Keratinocyte (primary cell): ENCODE data around the gene ASTN2. TPM values are rescaled to one million over a fixed set of nuclear protein-coding genes. Genes with fewer than 3 reads are reported as not detected.

Experiments
- DNase-seq: peaks from one replicate; pipeline ENCODE4 v3.0.0-alpha.2; 2011; ENCODE audit warnings: low read depth, missing footprints, low spot score
- FAIRE-seq: peaks from 2 replicates; lab custom pipeline; 2011; peaks lifted over from hg19 to GRCh38; lab: Jason Lieb, UNC
- H2AFZ ChIP-seq: 2 replicates; pipeline ENCODE4 v1.6.0; 2012; ENCODE audit warnings: low read length, control low read depth, inconsistent platforms; ENCODE audit not compliant: control insufficient read depth
- H3K27ac ChIP-seq: 2 replicates; pipeline ENCODE4 v1.5.1; 2011; ENCODE audit warnings: low read length; ENCODE audit not compliant: control insufficient read depth, insufficient read depth
- H3K27me3 ChIP-seq: 3 replicates; pipeline ENCODE4 v1.6.0; 2011; ENCODE audit warnings: low read length; ENCODE audit not compliant: control insufficient read depth, insufficient read depth; ENCODE audit errors: extremely low read depth
- H3K36me3 ChIP-seq, 2 experiments: 2 replicates in 1 of 2; 3 replicates in 1 of 2; pipeline ENCODE4 v1.5.1; 2011; ENCODE audit warnings: low read length in 2 of 2, mild to moderate bottlenecking in 1 of 2; ENCODE audit not compliant: control insufficient read depth in 2 of 2, insufficient read depth in 2 of 2; ENCODE audit errors: extremely low read depth in 1 of 2
- H3K4me1 ChIP-seq: 3 replicates; pipeline ENCODE4 v1.5.1; 2011; ENCODE audit warnings: low read length; ENCODE audit not compliant: control insufficient read depth, insufficient read depth; ENCODE audit errors: extremely low read depth
- H3K4me2 ChIP-seq: 3 replicates; pipeline ENCODE4 v1.6.0; 2011; ENCODE audit warnings: low read depth, low read length; ENCODE audit not compliant: control insufficient read depth, insufficient read depth; ENCODE audit errors: extremely low read depth
- H3K4me3 ChIP-seq, 3 experiments: fragments of 200-600 bp in 1 of 3; sonication (generic) in 1 of 3; 2 replicates in 2 of 3; 3 replicates in 1 of 3; pipeline ENCODE4 v1.5.1; 2011 to 2016; ENCODE audit warnings: low read length in 3 of 3, mild to moderate bottlenecking in 3 of 3, control low read depth in 2 of 3, inconsistent platforms in 1 of 3, low read depth in 1 of 3, mixed read lengths in 1 of 3, mixed run types in 1 of 3, moderate library complexity in 1 of 3; ENCODE audit not compliant: control insufficient read depth in 2 of 3, insufficient read depth in 2 of 3; ENCODE audit errors: extremely low read depth in 1 of 3
- H3K79me2 ChIP-seq: 2 replicates; pipeline ENCODE4 v1.6.0; 2012; ENCODE audit warnings: low read length; ENCODE audit not compliant: control insufficient read depth, insufficient read depth
- H3K9ac ChIP-seq: 3 replicates; pipeline ENCODE4 v1.6.0; 2011; ENCODE audit warnings: low read length; ENCODE audit not compliant: control insufficient read depth, insufficient read depth; ENCODE audit errors: extremely low read depth
- H3K9me1 ChIP-seq: 3 replicates; pipeline ENCODE4 v1.6.0; 2011; ENCODE audit warnings: low read length; ENCODE audit not compliant: control insufficient read depth, insufficient read depth; ENCODE audit errors: extremely low read depth
- H3K9me3 ChIP-seq: 2 replicates; pipeline ENCODE4 v1.5.1; 2012; ENCODE audit warnings: low read depth, low read length; ENCODE audit not compliant: control insufficient read depth
- H4K20me1 ChIP-seq: 3 replicates; pipeline ENCODE4 v1.6.0; 2011; ENCODE audit warnings: low read length; ENCODE audit not compliant: control insufficient read depth, insufficient read depth; ENCODE audit errors: extremely low read depth
- EZH2 ChIP-seq: IDR thresholded peaks from one replicate; pipeline ENCODE4 v1.6.1; 2012; ENCODE audit warnings: inconsistent platforms, mild to moderate bottlenecking, low read length, moderate library complexity
- dilution Hi-C: fragments of 300-500 bp; cut with MboI; formaldehyde crosslinking; loops from one replicate; pipeline ENCODE4 v1.7.0; 2020; ENCODE audit warnings: low sequenced_read_pairs; ENCODE audit not compliant: extremely low pct_ligation_motif_present
- polyA plus RNA-seq, 5 experiments: library from polyadenylated mRNA; depleted of rRNA in 3 of 5; stranded (reverse) in 3 of 5; stranded (forward) in 1 of 5; unstranded in 1 of 5; fragments of >200 nt; gene quantifications; 1 replicate in 1 of 5; 2 replicates in 3 of 5; 3 replicates in 1 of 5; pipeline versions ENCODE4 v1.2.1 to v1.2.3, GENCODE V29; 2011 to 2012; ENCODE audit warnings: missing spikeins in 2 of 5, low read depth in 1 of 5, low replicate concordance in 1 of 5
- TF ChIP-seq, protein P1 (sequence below), 3 experiments: IDR thresholded peaks in 1 of 3; conservative IDR thresholded peaks in 1 of 3; optimal IDR thresholded peaks in 1 of 3; 2 replicates in 2 of 3; 3 replicates in 1 of 3; pipeline versions ENCODE3 to v1.5.1; 2011; ENCODE audit warnings: low read length in 3 of 3, mild to moderate bottlenecking in 3 of 3, moderate library complexity in 2 of 3, control low read depth in 1 of 3, inconsistent platforms in 1 of 3; ENCODE audit not compliant: insufficient read depth in 2 of 3; ENCODE audit errors: extremely low read depth in 1 of 3

The ASTN2 gene
- polyA plus RNA-seq, 1 donor (not counting 4 experiments of a cell fraction or from before 2014, with no cell fraction given), result 0.31 TPM

- H3K9me3 ChIP-seq, result no peaks in the 10 kb centered on the region
- H4K20me1 ChIP-seq, result no peaks in the 10 kb centered on the region
- H3K79me2 ChIP-seq, result no peaks in the 10 kb centered on the region
- no peaks in the 10 kb centered on the region for H3K36me3 ChIP-seq
- H2AFZ ChIP-seq, result no peak overlapping the region
- no peak overlapping the region for H3K4me2 ChIP-seq
- H3K4me3 ChIP-seq, result no peak overlapping the region
- FAIRE-seq, result no peak
- no peaks in the 10 kb centered on the region for H3K9me1 ChIP-seq
- no peaks in the 10 kb centered on the region for H3K27me3 ChIP-seq
- no peak overlapping the region for H3K27ac ChIP-seq
- no peak overlapping the region for H3K9ac ChIP-seq
- DNase-seq, result no peak
- TF ChIP-seq EZH2, result no peak
- TF ChIP-seq, protein P1, sequence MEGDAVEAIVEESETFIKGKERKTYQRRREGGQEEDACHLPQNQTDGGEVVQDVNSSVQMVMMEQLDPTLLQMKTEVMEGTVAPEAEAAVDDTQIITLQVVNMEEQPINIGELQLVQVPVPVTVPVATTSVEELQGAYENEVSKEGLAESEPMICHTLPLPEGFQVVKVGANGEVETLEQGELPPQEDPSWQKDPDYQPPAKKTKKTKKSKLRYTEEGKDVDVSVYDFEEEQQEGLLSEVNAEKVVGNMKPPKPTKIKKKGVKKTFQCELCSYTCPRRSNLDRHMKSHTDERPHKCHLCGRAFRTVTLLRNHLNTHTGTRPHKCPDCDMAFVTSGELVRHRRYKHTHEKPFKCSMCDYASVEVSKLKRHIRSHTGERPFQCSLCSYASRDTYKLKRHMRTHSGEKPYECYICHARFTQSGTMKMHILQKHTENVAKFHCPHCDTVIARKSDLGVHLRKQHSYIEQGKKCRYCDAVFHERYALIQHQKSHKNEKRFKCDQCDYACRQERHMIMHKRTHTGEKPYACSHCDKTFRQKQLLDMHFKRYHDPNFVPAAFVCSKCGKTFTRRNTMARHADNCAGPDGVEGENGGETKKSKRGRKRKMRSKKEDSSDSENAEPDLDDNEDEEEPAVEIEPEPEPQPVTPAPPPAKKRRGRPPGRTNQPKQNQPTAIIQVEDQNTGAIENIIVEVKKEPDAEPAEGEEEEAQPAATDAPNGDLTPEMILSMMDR (optimal IDR thresholded peaks at IDR 0.05 in 1 of 3, IDR thresholded peaks at IDR 0.05 in 1 of 3, conservative IDR thresholded peaks at IDR 0.05 in 1 of 3; ENCODE audit: extremely low read depth in 1 of 3, insufficient read depth in 2 of 3, low read length in 3 of 3), result no peak
- no peaks in the 10 kb centered on the region for H3K4me1 ChIP-seq
- dilution Hi-C loops, result no loop called here
Observed at GRCh38 chr9:117403848-117404247, 11.0 kb downstream of the ASTN2 start.

- H3K4me3 ChIP-seq, result no peak overlapping the region
- H3K27me3 ChIP-seq, result no peaks in the 10 kb centered on the region
- H3K4me1 ChIP-seq, result no peaks in the 10 kb centered on the region
- H3K27ac ChIP-seq, result no peak overlapping the region
- no peaks in the 10 kb centered on the region for H3K9me3 ChIP-seq
- H3K4me2 ChIP-seq, result no peak overlapping the region
- no peaks in the 10 kb centered on the region for H4K20me1 ChIP-seq
- DNase-seq, result no peak
- H3K36me3 ChIP-seq, result no peaks in the 10 kb centered on the region
- no peak for FAIRE-seq
- dilution Hi-C loops, result no loop called here
- TF ChIP-seq EZH2, result no peak
- TF ChIP-seq, protein P1 (optimal IDR thresholded peaks at IDR 0.05 in 1 of 3, IDR thresholded peaks at IDR 0.05 in 1 of 3, conservative IDR thresholded peaks at IDR 0.05 in 1 of 3; ENCODE audit: extremely low read depth in 1 of 3, insufficient read depth in 2 of 3, low read length in 3 of 3), result no peak
- H3K9me1 ChIP-seq, result no peaks in the 10 kb centered on the region
- H3K79me2 ChIP-seq, result no peaks in the 10 kb centered on the region
- H3K9ac ChIP-seq, result no peak overlapping the region
- H2AFZ ChIP-seq, result no peak overlapping the region
Observed at GRCh38 chr9:117403403-117403811, 11.4 kb downstream of the ASTN2 start.
